ENCODE results near the gene BEST3.

GRCh38 chr12:69733638-69734037 lies 34.5 kb upstream of the BEST3 start:
- no peak for TF ChIP-seq EZH2 (optimal IDR thresholded peaks at IDR 0.05; ENCODE audit: low read depth, low read length)
- no peak for TF ChIP-seq CTCF (IDR thresholded peaks at IDR 0.05; ENCODE audit: low read length)
- TF ChIP-seq EZH2phosphoT487 (IDR thresholded peaks at IDR 0.05; ENCODE audit: low read length): no peak

All from MM.1S (cell line).